HG02970 (cell line): ENCODE measurements around the gene SH2D3C.

Experiments
- ATAC-seq: cut with Tn5 transposase; IDR thresholded peaks from one replicate; pipeline ENCODE4 v1.9.1; 2021; ENCODE audit warnings: mild to moderate bottlenecking, moderate library complexity, moderate number of reproducible peaks; ENCODE audit not compliant: unreplicated experiment, low FRiP score

Gene SH2D3C

GRCh38 chr9:127778280-127779135, at the start of gene SH2D3C:
SH2D3C (minus strand) TSS chr9:127778666; CDS start chr9:127778627, 39 bp downstream.
- no peak for ATAC-seq

DNA sequence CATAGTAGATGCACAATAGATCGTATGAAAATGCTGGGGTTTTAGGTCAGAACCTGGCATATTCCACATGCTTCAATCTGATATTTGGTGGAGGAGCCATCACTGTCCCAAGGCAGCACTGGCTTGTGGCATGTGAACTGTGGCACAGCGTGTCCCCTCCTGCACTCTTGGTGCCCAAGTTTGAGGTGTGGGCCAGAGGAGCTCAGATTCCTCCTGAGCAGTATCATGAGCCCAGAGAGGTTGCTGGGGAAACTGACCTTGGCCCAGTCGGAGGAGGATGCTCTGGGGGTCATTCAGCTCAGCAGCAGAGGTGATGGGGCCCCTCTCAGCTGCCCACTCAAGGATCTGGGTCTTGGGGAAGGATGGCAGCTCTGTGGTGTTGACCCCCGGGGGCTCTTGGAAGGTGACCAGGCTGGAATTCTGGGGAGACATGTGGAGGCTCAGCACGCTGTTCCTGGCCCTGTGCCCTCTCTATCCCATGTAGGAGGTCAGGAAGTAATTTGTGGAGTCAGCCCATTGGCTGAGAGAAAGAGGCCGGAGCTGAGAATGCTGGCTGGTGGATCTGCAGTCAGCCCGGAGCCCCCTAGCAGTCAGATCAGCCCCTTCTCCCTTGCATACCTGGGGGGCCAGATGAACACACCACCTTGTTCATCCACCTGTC, 47.9 kb upstream of the SH2D3C start:
- ATAC-seq, result no peak

DNA sequence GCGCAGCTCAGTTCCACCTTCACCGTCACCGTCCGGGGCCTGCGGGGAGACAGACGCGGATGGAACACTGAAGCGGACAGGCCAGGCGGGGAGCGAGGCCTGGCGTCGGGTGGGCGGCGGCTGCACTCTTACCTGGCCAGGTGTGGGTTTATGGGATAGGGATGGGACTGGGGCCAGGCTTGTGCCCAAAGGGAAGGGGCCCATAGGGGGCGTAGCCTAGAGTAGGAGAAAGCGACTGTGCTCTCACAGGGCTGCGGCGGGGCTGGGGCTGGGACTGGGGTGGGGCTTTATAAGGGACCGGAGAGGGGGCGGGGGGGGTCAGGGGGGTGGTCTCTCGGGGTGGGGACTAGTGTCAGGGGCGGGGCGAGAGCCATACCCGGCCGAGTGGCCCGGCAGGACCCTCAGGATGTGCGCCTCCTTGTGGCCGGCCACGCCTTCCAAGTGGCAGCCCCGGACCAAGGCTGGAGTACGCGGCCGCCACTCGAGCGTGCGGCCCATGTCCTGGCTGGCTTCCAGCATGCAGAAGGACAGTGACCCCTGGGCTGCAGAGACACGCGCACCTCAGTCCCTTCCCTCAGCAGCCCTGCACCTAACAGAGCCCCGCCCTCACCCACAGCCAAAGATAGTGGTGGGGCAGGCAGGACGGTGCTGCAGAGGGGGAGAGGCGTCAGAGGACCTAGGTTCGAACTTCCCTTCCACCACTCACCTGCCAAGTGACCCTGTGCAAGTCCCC, 47.0 kb upstream of the SH2D3C start:
- no peak for ATAC-seq

DNA sequence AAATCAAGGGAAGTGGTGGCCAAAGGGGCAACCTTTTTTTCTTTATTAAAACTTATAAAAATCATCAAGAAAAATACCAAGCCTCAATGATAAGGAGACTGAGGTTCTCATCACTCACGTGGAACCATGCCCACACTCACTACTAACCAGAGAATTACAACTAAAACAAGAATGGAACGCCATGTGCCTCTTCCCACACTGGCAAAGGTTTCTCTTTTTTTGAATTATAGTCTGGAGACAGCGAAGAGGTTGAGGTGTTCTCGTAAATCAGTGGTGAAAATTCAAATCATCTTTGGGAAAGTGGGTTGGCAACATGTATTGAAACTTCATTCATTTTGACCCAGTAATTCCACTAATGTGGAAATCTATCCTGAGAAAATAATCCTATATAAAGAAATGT, 43.6 kb upstream of the SH2D3C start:
- ATAC-seq, result no peak

DNA sequence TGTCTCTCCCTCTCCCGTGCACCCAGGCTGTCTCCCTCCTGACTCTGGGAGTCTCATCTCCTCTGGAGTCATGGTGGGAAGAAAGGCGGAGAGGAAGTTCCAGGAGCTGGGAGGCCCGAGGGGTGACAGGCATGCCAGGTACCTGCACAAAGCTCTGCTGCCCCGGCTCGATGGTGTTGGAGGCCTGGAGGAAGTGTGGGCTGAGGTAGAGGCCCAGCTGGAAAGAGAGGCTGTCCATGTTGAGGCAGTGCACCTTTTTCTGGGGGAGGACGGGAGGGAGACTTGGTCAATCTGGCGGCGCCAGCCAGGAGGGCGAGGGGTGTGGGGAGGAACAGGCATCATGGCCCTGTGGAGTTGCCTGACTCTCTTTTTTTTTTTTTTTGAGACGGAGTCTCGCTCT, 40.1 kb upstream of the SH2D3C start:
- no peak for ATAC-seq

DNA sequence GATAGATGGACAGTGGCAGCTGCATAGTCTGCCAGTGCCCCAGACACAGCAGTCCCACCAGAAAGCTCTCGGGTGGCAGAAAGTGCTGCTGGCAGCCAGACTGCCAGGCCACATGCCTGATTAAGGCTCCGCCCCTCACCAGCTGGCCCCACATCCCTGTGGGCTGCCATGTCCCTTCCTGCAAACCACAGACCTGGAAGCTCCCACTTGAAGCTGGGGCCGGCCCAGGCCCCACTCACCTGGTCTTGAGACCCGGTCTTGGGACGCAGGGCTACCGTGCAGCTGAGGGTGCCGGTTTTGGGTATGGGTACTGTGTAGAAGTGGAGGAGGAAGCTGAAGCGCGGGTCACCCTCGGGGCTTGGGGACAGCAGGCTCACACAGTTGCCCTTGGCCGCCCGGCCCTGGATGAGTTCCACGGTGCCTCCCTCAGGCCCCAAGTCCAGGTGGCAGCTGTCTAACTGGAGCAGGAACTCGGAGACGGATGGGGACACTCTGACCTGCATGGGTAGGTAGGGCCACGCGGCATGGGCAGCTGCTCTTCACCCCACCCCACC, 39.5 kb upstream of the SH2D3C start:
- ATAC-seq, result no peak

DNA sequence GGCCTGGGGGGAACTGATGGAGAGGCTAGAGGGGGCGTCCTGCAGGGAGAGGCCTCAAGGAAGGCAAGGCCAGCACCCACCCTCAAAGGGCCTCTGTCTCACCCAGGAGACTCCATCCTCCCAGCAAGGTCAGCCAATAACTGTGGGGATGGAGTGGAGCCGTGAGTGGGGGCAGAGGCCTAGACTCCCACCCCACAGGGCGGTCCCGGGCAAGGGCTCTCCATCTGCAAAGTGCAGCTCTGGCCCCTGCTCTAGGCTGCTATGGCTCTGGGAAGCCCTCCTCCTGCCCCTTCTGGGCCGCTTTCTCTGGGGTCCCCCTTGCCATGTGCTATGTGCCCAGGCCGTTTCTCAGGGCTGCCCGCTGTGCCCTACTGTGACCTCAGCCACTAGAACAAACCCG, 38.3 kb upstream of the SH2D3C start:
- ATAC-seq, result no peak

DNA sequence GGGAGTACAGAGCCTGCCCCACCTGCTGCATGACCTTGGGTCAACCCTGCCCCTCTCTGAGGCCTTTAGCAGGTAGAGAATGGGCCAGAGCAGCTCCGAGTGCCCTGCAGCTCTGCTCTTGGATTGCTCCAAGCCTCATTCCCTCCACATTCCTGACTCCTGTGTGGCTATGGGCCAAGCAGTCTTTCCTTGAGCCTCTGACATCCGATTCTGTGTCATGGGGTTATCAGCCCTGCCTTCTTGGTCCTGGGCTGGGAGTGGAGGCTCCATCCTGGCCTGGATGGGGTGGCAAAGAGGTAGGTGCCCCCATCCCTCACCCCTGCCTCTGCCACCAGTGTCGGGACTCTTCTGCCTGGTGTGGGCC, 37.9 kb upstream of the SH2D3C start:
- ATAC-seq, result no peak

GRCh38 chr9:127815512-127816361, 37.3 kb upstream of the SH2D3C start:
- ATAC-seq, result no peak

GRCh38 chr9:127814619-127815511, 36.4 kb upstream of the SH2D3C start:
- no peak for ATAC-seq

DNA sequence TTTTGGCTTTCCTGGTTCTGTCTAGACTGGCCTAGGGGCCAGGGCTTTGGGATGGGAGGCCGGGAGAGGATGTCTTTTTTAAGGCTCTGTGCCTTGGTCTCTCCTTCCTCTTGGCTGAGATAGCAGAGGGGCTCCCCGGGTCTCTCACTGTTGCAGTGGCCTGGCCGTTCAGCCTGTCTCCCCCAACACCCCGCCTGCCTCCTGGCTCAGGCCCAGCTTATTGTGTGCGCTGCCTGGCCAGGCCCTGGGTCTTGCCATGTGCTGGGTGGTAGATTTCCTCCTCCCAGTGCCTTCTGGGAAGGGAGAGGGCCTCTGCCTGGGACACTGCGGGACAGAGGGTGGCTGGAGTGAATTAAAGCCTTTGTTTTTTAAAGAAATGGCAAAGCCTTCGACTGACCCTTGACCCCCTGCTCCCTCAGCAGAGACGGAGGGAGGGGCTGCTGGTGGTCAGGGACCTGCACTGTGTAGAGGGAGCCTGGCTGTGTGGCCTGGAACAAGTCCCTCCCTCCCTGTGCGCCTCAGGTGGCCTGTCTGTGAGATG, 35.3 kb upstream of the SH2D3C start:
- ATAC-seq, result no peak

DNA sequence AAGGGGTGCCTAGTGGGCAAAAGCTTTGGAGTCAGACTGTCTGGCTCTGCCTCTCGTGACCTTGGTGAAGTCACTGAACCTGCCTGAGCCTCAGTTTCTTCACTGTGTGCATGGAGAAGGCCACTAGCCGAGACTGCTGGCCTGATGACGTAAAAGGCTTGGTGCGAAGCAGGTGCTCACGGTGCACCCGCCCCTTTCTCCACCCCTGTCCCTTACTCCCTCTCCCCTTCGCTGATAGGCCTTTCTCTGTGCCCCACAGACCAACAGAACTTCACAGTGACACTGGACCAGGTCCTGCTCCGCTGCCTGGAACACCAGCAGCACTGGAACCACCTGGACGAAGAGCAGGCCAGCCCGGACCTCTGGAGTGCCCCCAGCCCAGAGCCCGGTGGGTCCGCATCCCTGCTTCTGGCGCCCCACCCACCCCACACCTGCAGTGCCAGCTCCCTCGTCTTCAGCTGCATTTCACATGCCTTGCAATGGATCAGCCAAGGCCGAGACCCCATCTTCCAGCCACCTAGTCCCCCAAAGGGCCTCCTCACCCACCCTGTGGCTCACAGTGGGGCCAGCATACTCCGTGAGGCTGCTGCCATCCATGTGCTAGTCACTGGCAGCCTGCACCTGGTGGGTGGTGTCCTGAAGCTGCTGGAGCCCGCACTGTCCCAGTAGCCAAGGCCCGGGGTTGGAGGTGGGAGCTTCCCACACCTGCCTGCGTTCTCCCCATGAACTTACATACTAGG, 34.6 kb upstream of the SH2D3C start:
- ATAC-seq, result no peak

GRCh38 chr9:127812011-127812410, 33.5 kb upstream of the SH2D3C start:
- ATAC-seq, result no peak

- ATAC-seq, result no peak
Observed at GRCh38 chr9:127810378-127811187, 32.1 kb upstream of the SH2D3C start.

GRCh38 chr9:127809540-127810377, 31.3 kb upstream of the SH2D3C start:
- ATAC-seq, result no peak

GRCh38 chr9:127809002-127809539, 30.6 kb upstream of the SH2D3C start:
- no peak for ATAC-seq
